MM.1S (cell line): ENCODE data around the gene LY9.

Experiments used
- EZH2 ChIP-seq: fragments of 300-600 bp; sonication (generic); optimal IDR thresholded peaks from 2 replicates; pipeline ENCODE3; 2017; ENCODE audit warnings: low read depth, mild to moderate bottlenecking, antibody characterized with exemption, low read length, mixed read lengths
- EZH2phosphoT487 ChIP-seq: fragments of 300-600 bp; sonication (generic); IDR thresholded peaks from 2 replicates; pipeline ENCODE4 v1.6.1; 2018; ENCODE audit warnings: antibody characterized with exemption, low read length

GRCh38 chr1:160798439-160798838, 2.5 kb downstream of the LY9 start:
- no peak for TF ChIP-seq EZH2
- TF ChIP-seq EZH2phosphoT487, result no peak
